IMR-90 (cell line): ENCODE data around the gene KIAA1328. TPM values are rescaled to one million over a fixed set of nuclear protein-coding genes. Genes with fewer than 3 reads are reported as not detected.

Experiments
- ATAC-seq: fragments of 200-7000 bp; cut with Tn5 transposase; 2 replicates; pipeline ENCODE4 v1.9.1; 2020; ENCODE audit warnings: low read depth, mild to moderate bottlenecking, moderate library complexity
- BruUV-seq: library from RNA; stranded (reverse); fragments of 400-500 nt; replicated peaks from 2 replicates; lab custom pipeline; 2021; lab: Mats Ljungman, UMichigan
- CTCF ChIA-PET: fragments of 300-600 bp; formaldehyde crosslinking; extraction: SDS; loops from one replicate; lab custom pipeline; 2021; ENCODE audit warnings: antibody characterized with exemption; lab: Yijun Ruan, JAX
- POLR2A ChIA-PET: fragments of 300-600 bp; sonication (Branson Sonifier 250); formaldehyde crosslinking; loops from one replicate; lab custom pipeline; 2022; ENCODE audit warnings: antibody characterized with exemption; ENCODE audit not compliant: unreplicated experiment; lab: Charles Lee
- DNase-seq: peaks from one replicate; pipeline ENCODE4 v3.0.0; 2013
- H2AFZ ChIP-seq: replicated peaks from 2 replicates; pipeline ENCODE3; 2013; ENCODE audit warnings: low read length, mild to moderate bottlenecking; ENCODE audit not compliant: poor library complexity
- H2AK5ac ChIP-seq: 2 replicates; pipeline ENCODE4 v1.6.1; 2013; ENCODE audit warnings: low read depth, low read length, inconsistent platforms
- H2AK9ac ChIP-seq: replicated peaks from 2 replicates; pipeline ENCODE3; 2013; ENCODE audit warnings: mild to moderate bottlenecking, low read depth, low read length, moderate library complexity; ENCODE audit not compliant: poor library complexity
- H2BK120ac ChIP-seq: 2 replicates; pipeline ENCODE4 v1.6.1; 2013; ENCODE audit warnings: low read depth, low read length, inconsistent platforms
- H2BK15ac ChIP-seq: 3 replicates; pipeline ENCODE4 v1.6.1; 2013; ENCODE audit warnings: low read depth, low read length, inconsistent platforms
- H2BK20ac ChIP-seq: 2 replicates; pipeline ENCODE4 v1.6.1; 2013; ENCODE audit warnings: low read depth, mild to moderate bottlenecking, inconsistent platforms, low read length, moderate library complexity
- H2BK5ac ChIP-seq: 2 replicates; pipeline ENCODE4 v1.6.1; 2013; ENCODE audit warnings: mild to moderate bottlenecking, low read depth, low read length, inconsistent platforms; ENCODE audit not compliant: poor library complexity, severe bottlenecking
- H3K14ac ChIP-seq: replicated peaks from 2 replicates; pipeline ENCODE4 v1.6.1; 2013; ENCODE audit warnings: low read depth, low read length, inconsistent platforms
- H3K18ac ChIP-seq: 2 replicates; pipeline ENCODE4 v1.6.1; 2013; ENCODE audit warnings: low read depth, low read length, control low read depth
- H3K23ac ChIP-seq: 2 replicates; pipeline ENCODE4 v1.6.1; 2013; ENCODE audit warnings: low read depth, low read length, inconsistent platforms
- H3K27ac ChIP-seq: 2 replicates; pipeline ENCODE4 v1.5.1; 2013; ENCODE audit warnings: mild to moderate bottlenecking, control low read depth, low read length; ENCODE audit not compliant: insufficient read depth
- H3K27me3 ChIP-seq: 2 replicates; pipeline ENCODE4 v1.6.1; 2013; ENCODE audit warnings: low read length; ENCODE audit not compliant: control insufficient read depth, insufficient read depth
- H3K36me3 ChIP-seq: 2 replicates; pipeline ENCODE4 v1.6.1; 2013; ENCODE audit warnings: low read length, mixed read lengths; ENCODE audit not compliant: control insufficient read depth, insufficient read depth
- H3K4ac ChIP-seq: 2 replicates; pipeline ENCODE4 v1.6.1; 2013; ENCODE audit warnings: low read depth, low read length, inconsistent platforms
- H3K4me1 ChIP-seq: 2 replicates; pipeline ENCODE4 v1.6.1; 2013; ENCODE audit warnings: low read length, mixed read lengths; ENCODE audit not compliant: control insufficient read depth, insufficient read depth
- H3K4me2 ChIP-seq: 2 replicates; pipeline ENCODE4 v1.6.1; 2013; ENCODE audit warnings: low read depth, mild to moderate bottlenecking, control low read depth, low read length, moderate library complexity
- H3K4me3 ChIP-seq: 2 replicates; pipeline ENCODE4 v1.5.1; 2013; ENCODE audit warnings: low read depth, mild to moderate bottlenecking, control low read depth, low read length, moderate library complexity; ENCODE audit not compliant: insufficient read depth
- H3K56ac ChIP-seq: 2 replicates; pipeline ENCODE4 v1.6.1; 2013; ENCODE audit warnings: low read length, inconsistent platforms; ENCODE audit not compliant: insufficient read depth; ENCODE audit errors: extremely low read depth
- H3K79me1 ChIP-seq, 2 experiments: 2 replicates each; pipeline ENCODE4 v1.6.1; 2013; ENCODE audit warnings: low read length in 2 of 2, inconsistent platforms in 1 of 2, low read depth in 1 of 2
- H3K9ac ChIP-seq: 2 replicates; pipeline ENCODE4 v1.6.1; 2013; ENCODE audit warnings: low read depth, low read length, control low read depth
- H3K9me1 ChIP-seq: 2 replicates; pipeline ENCODE4 v1.6.1; 2013; ENCODE audit warnings: low read length, inconsistent platforms; ENCODE audit not compliant: insufficient read depth
- H3K9me3 ChIP-seq: 2 replicates; pipeline ENCODE4 v1.6.1; 2013; ENCODE audit warnings: low read length; ENCODE audit not compliant: control insufficient read depth, insufficient read depth
- H4K20me1 ChIP-seq: 2 replicates; pipeline ENCODE4 v1.6.1; 2013; ENCODE audit warnings: low read length, inconsistent platforms; ENCODE audit not compliant: insufficient read depth
- H4K5ac ChIP-seq: 2 replicates; pipeline ENCODE4 v1.6.1; 2013; ENCODE audit warnings: mild to moderate bottlenecking, low read depth, low read length, control low read depth
- H4K8ac ChIP-seq, 2 experiments: 2 replicates each; pipeline ENCODE4 v1.6.1; 2013; ENCODE audit warnings: low read depth in 2 of 2, low read length in 2 of 2, control low read depth in 1 of 2, inconsistent platforms in 1 of 2
- H4K91ac ChIP-seq: 2 replicates; pipeline ENCODE4 v1.6.1; 2013; ENCODE audit warnings: low read depth, low read length, inconsistent platforms; ENCODE audit not compliant: insufficient read depth
- CHD1 ChIP-seq: IDR thresholded peaks from 2 replicates; pipeline ENCODE4 v1.6.1; 2012; ENCODE audit warnings: low read depth, low read length, improper control_type of control experiment
- FOS ChIP-seq: fragments of 150-350 bp; IDR thresholded peaks from 2 replicates; pipeline ENCODE4 v1.6.1; 2016; ENCODE audit warnings: low read depth, low read length
- NFE2L2 ChIP-seq: fragments of 150-350 bp; IDR thresholded peaks from 2 replicates; pipeline ENCODE4 v1.6.1; 2016; ENCODE audit warnings: low read depth, mild to moderate bottlenecking, low read length
- RFX5 ChIP-seq: IDR thresholded peaks from 2 replicates; pipeline ENCODE4 v1.8.0; 2012; ENCODE audit warnings: low read depth, mild to moderate bottlenecking, low read length, moderate library complexity
- WGBS, 2 experiments: methylation state at CpG; one replicate each; pipeline versions ENCODE4 v1.1.5 to v1.1.7; 2013; ENCODE audit warnings: missing lambda C conversion rate in 2 of 2; ENCODE audit not compliant: insufficient read length in 1 of 2; ENCODE audit errors: extremely low coverage in 2 of 2; 5-methylcytosine and 5-hydroxymethylcytosine counted together
- dilution Hi-C: fragments of 300-500 bp; cut with HindIII; formaldehyde crosslinking; loops from one replicate; pipeline ENCODE4 v1.14.3; 2018; ENCODE audit warnings: low sequenced_read_pairs; ENCODE audit not compliant: unreplicated experiment
- in situ Hi-C: fragments of 300-500 bp; cut with MboI; formaldehyde crosslinking; loops from 3 replicates; pipeline ENCODE4 v1.14.3; 2019; ENCODE audit warnings: low sequenced_read_pairs, inconsistent platforms, mixed read lengths
- intact Hi-C: fragments of 100-400 bp; cut with micrococcal nuclease; formaldehyde crosslinking; loops from 2 replicates; pipeline ENCODE4 v1.10.0; 2022
- polyA plus RNA-seq, 3 experiments: library from polyadenylated mRNA; depleted of rRNA; stranded (reverse); fragments of >200 nt; gene quantifications; 2 replicates each; pipeline ENCODE4 v1.2.3, GENCODE V29; 2012; ENCODE audit warnings: low replicate concordance in 1 of 3
- total RNA-seq: library from RNA; depleted of rRNA; stranded (reverse); fragments of >200 nt; gene quantifications from 2 replicates; pipeline ENCODE4 v1.2.3, GENCODE V29; 2012

KIAA1328 gene
- total and polyA plus RNA-seq, 2 of the 4 experiments (the other 2 are of a cell fraction), result 2.4 to 7.0 TPM

DNA sequence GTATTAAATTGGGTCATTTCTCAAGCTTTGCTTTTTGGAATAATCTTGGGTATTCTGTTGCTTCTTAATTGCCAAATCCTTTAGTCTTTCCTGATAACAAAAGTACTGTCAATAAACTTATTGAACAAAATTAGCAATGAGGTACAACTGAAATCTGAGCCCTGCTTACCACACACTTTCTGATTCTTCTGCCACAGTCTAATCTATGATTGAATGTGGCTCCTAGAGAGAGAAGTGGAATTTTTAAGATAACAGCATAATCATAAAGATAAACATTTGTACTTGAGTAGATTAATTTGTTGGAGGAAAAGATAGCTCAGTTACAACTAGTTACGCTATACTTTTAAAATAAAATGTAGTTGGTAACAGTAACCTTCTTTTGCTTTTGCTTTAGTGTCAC, 381.9 kb downstream of the KIAA1328 start:
- whole genome bisulfite sequencing, 2 experiments, result no CpG with 5 or more reads among the region's 1 CpG
- Histone ChIP-seq H2BK5ac (no peak overlapping the region), H2BK120ac (no peak overlapping the region), H2BK20ac (no peak overlapping the region), H4K20me1 (no peaks in the 10 kb centered on the region), H3K9me3 (no peaks in the 10 kb centered on the region), H3K9ac (no peak overlapping the region), H4K5ac (no peak overlapping the region), H3K9me1 (no peaks in the 10 kb centered on the region), H3K23ac (no peak overlapping the region), H3K4me3 (no peak overlapping the region), H3K14ac (no peak overlapping the region), H4K91ac (no peak overlapping the region), H3K4me2 (no peak overlapping the region), H2AK9ac (no peak overlapping the region), H3K4me1 (no peaks in the 10 kb centered on the region), H3K18ac (no peak overlapping the region), H2AK5ac (no peak overlapping the region), H2AFZ (no peak overlapping the region), H3K4ac (no peak overlapping the region), H3K27me3 (no peaks in the 10 kb centered on the region), H3K79me1 (no peaks in the 10 kb centered on the region), H3K56ac (no peak overlapping the region), H2BK15ac (no peak overlapping the region), H3K36me3 (no peaks in the 10 kb centered on the region), H4K8ac (no peak overlapping the region), H3K27ac (no peak overlapping the region)
- in situ Hi-C loops (no loop called here), intact Hi-C loops (no loop called here), dilution Hi-C loops (no loop called here)
- DNase-seq, result no peak
- TF ChIP-seq CHD1 (no peak), NFE2L2 (no peak), FOS (no peak), RFX5 (no peak)
- ChIA-PET CTCF (no interaction called here), POLR2A (no interaction called here)
- BruUV-seq, result no TSS peak
- no peak for ATAC-seq
